Measurements from ENCODE around the gene SPNS3. TPM values are rescaled to one million over a fixed set of nuclear protein-coding genes. Genes with fewer than 3 reads are reported as not detected.
A peak's percentile ranks its signal among the peaks of the same experiment; 100 is the strongest.

Gene SPNS3
- total RNA-seq, 1 donor from 2014 or later, result not detected

GRCh38 chr17:4426499-4427208 lies 7.1 kb upstream of the SPNS3 start:
- no peak for DNase-seq (ENCODE audit: low spot score)

- no peak for DNase-seq (ENCODE audit: low spot score)
These were observed 6.2 kb upstream of the SPNS3 start for GRCh38 chr17:4427505-4427904.

- DNase-seq (ENCODE audit: low spot score), result no peak
These were observed 2.6 kb downstream of the SPNS3 start for GRCh38 chr17:4436381-4436780.

GRCh38 chr17:4436846-4437245 lies 3.1 kb downstream of the SPNS3 start:
- peak; percentile 27 for DNase-seq (ENCODE audit: low spot score)

GRCh38 chr17:4438162-4438944 lies 4.6 kb downstream of the SPNS3 start:
- DNase-seq (ENCODE audit: low spot score), result no peak

- no peak for DNase-seq (ENCODE audit: low spot score)
These were observed 6.3 kb downstream of the SPNS3 start for GRCh38 chr17:4440021-4440420.

- peak; percentile 71 for DNase-seq (ENCODE audit: low spot score)
These were observed 7.2 kb downstream of the SPNS3 start for GRCh38 chr17:4440690-4441686.

- no peak for DNase-seq (ENCODE audit: low spot score)
These were observed 8.8 kb downstream of the SPNS3 start for GRCh38 chr17:4442582-4442981.

GRCh38 chr17:4443476-4443875 lies 9.7 kb downstream of the SPNS3 start:
- DNase-seq (ENCODE audit: low spot score), result no peak

GRCh38 chr17:4444782-4445473 lies 11.2 kb downstream of the SPNS3 start:
- no peak for DNase-seq (ENCODE audit: low spot score)

GRCh38 chr17:4445731-4446130 lies 12.0 kb downstream of the SPNS3 start:
- DNase-seq (ENCODE audit: low spot score), result no peak

- no peak for DNase-seq (ENCODE audit: low spot score)
These were observed 12.8 kb downstream of the SPNS3 start for GRCh38 chr17:4446326-4447071.

GRCh38 chr17:4448197-4448980 lies 14.6 kb downstream of the SPNS3 start:
- no peak for DNase-seq (ENCODE audit: low spot score)

- no peak for DNase-seq (ENCODE audit: low spot score)
These were observed 16.0 kb downstream of the SPNS3 start for GRCh38 chr17:4449736-4450135.

- no peak for DNase-seq (ENCODE audit: low spot score)
These were observed 17.1 kb downstream of the SPNS3 start for GRCh38 chr17:4450710-4451316.

GRCh38 chr17:4453812-4454591 lies 20.3 kb downstream of the SPNS3 start:
- no peak for DNase-seq (ENCODE audit: low spot score)

- no peak for DNase-seq (ENCODE audit: low spot score)
These were observed 26.9 kb downstream of the SPNS3 start for GRCh38 chr17:4460661-4461060.

GRCh38 chr17:4463818-4464476 lies 30.2 kb downstream of the SPNS3 start:
- no peak for DNase-seq (ENCODE audit: low spot score)
